IPS DF 4.7 (cell line): ENCODE results near the gene MCM9.
"Not testable (repeated sequence)": the region's sequence is repeated elsewhere in the genome, so short reads cannot be mapped to it uniquely, and the experiment has no call there.

Experiments used
- DNase-seq: peaks from one replicate; pipeline ENCODE4 v3.0.0-alpha.2; 2013; ENCODE audit warnings: low spot score; ENCODE audit errors: extremely low read depth

The MCM9 gene

GRCh38 chr6:118893807-118894424 is 41.0 kb downstream of the MCM9 start, which contains the start of gene ASF1A:
TSS of gene ASF1A (plus strand) at chr6:118894152. CDS start at chr6:118894414, 262 bp downstream.
- DNase-seq = peak; percentile 91

GRCh38 chr6:118893064-118893806 is 41.7 kb downstream of the MCM9 start:
- DNase-seq = no peak

GRCh38 chr6:118892355-118892991 is 42.5 kb downstream of the MCM9 start:
- no peak for DNase-seq

- no peak for DNase-seq
Observed at GRCh38 chr6:118890997-118891790, 43.8 kb downstream of the MCM9 start.

- no peak for DNase-seq
Observed at GRCh38 chr6:118889163-118889562, 45.8 kb downstream of the MCM9 start.

- no peak for DNase-seq
Observed at GRCh38 chr6:118886641-118887040, 48.3 kb downstream of the MCM9 start.

GRCh38 chr6:118882314-118882905 is 52.5 kb downstream of the MCM9 start:
- DNase-seq = no peak

- DNase-seq = no peak
Observed at GRCh38 chr6:118881440-118882313, 53.3 kb downstream of the MCM9 start.

- no peak for DNase-seq
Observed at GRCh38 chr6:118877806-118878205, 57.2 kb downstream of the MCM9 start.

- DNase-seq = no peak
Observed at GRCh38 chr6:118876814-118877213, 58.1 kb downstream of the MCM9 start.

- no peak for DNase-seq
Observed at GRCh38 chr6:118876198-118876597, 58.8 kb downstream of the MCM9 start.

GRCh38 chr6:118875672-118876071 is 59.3 kb downstream of the MCM9 start:
- DNase-seq = no peak

- no peak for DNase-seq
Observed at GRCh38 chr6:118873239-118873638, 61.7 kb downstream of the MCM9 start.

GRCh38 chr6:118872726-118873125 is 62.2 kb downstream of the MCM9 start:
- no peak for DNase-seq

GRCh38 chr6:118872318-118872717 is 62.6 kb downstream of the MCM9 start:
- DNase-seq = no peak

- no peak for DNase-seq
Observed at GRCh38 chr6:118871331-118871730, 63.6 kb downstream of the MCM9 start.

- DNase-seq = no peak
Observed at GRCh38 chr6:118869894-118870589, 64.9 kb downstream of the MCM9 start.

GRCh38 chr6:118869350-118869749 is 65.6 kb downstream of the MCM9 start:
- no peak for DNase-seq

GRCh38 chr6:118868901-118869300 is 66.1 kb downstream of the MCM9 start:
- DNase-seq = not testable (repeated sequence)

GRCh38 chr6:118867181-118867580 is 67.8 kb downstream of the MCM9 start:
- DNase-seq = no peak
